Smooth muscle cell (in vitro differentiated cells): ENCODE data around the gene BLZF1. TPM values are rescaled to one million over a fixed set of nuclear protein-coding genes. Genes with fewer than 3 reads are reported as not detected.

Source experiments
- polyA plus RNA-seq: library from polyadenylated mRNA; unstranded; fragments of >200 nt; fragmentation: Nextera tagmentation; extraction: Ambion mirVana; gene quantifications from 2 replicates; pipeline ENCODE4 v1.2.1, GENCODE V29; 2016
- total RNA-seq: library from RNA; depleted of rRNA; stranded (reverse); fragments of >200 nt; gene quantifications from 2 replicates; pipeline ENCODE4 v1.2.3, GENCODE V29; 2014

The BLZF1 gene
- total and polyA plus RNA-seq, 2 experiments from 2014 or later: 21.9 to 43.7 TPM

Other genes with a start within 250 kb of the BLZF1 start
- 26.5 and 29.0 TPM in 2 replicates for gene NME7, start 398 bp upstream of the BLZF1 start, total RNA-seq
- gene NME7, start 398 bp upstream of the BLZF1 start, polyA plus RNA-seq: 77.0 and 77.8 TPM in 2 replicates
- 1.5 and 4.1 TPM in 2 replicates for gene CCDC181, start 59.3 kb downstream of the BLZF1 start, total RNA-seq
- 1.3 and 1.4 TPM in 2 replicates for gene CCDC181, start 59.3 kb downstream of the BLZF1 start, polyA plus RNA-seq
- 59.4 and 65.2 TPM in 2 replicates for gene SLC19A2, start 117.7 kb downstream of the BLZF1 start, total RNA-seq
- 12.3 and 15.1 TPM in 2 replicates for gene SLC19A2, start 117.7 kb downstream of the BLZF1 start, polyA plus RNA-seq
- 0.31 and 0.45 TPM in 2 replicates for gene F5, start 218.3 kb downstream of the BLZF1 start, total RNA-seq
- 0.13 and 1.4 TPM in 2 replicates for gene F5, start 218.3 kb downstream of the BLZF1 start, polyA plus RNA-seq